GM12891 (cell line): ENCODE measurements around the gene SYMPK.

ENCODE experiments used
- POLR2A ChIP-seq: IDR thresholded peaks from 2 replicates; pipeline ENCODE4 v1.6.1; 2011; ENCODE audit warnings: low read depth, low read length, control low read depth
- POLR2AphosphoS5 ChIP-seq: IDR thresholded peaks from 2 replicates; pipeline ENCODE4 v1.6.1; 2011; ENCODE audit warnings: low read depth, low read length, control low read depth
- POU2F2 ChIP-seq: IDR thresholded peaks from 2 replicates; pipeline ENCODE4 v1.6.1; 2011; ENCODE audit warnings: low read depth, mild to moderate bottlenecking, control low read depth, low read length, moderate library complexity
- SPI1 ChIP-seq: IDR thresholded peaks from 2 replicates; pipeline ENCODE4 v1.6.1; 2011; ENCODE audit warnings: low read depth, low read length, control low read depth
- TAF1 ChIP-seq: IDR thresholded peaks from 2 replicates; pipeline ENCODE4 v1.6.1; 2011; ENCODE audit warnings: low read depth, low read length, control low read depth

- TF ChIP-seq POLR2AphosphoS5 (no peak), POLR2A (no peak; the same call in 1 of the 2 replicates), TAF1 (no peak), SPI1 (no peak), POU2F2 (no peak)
Measured at GRCh38 chr19:45785781-45786532, 77.0 kb downstream of the SYMPK start.
